ENCODE measurements around the gene PIGZ.

DNA sequence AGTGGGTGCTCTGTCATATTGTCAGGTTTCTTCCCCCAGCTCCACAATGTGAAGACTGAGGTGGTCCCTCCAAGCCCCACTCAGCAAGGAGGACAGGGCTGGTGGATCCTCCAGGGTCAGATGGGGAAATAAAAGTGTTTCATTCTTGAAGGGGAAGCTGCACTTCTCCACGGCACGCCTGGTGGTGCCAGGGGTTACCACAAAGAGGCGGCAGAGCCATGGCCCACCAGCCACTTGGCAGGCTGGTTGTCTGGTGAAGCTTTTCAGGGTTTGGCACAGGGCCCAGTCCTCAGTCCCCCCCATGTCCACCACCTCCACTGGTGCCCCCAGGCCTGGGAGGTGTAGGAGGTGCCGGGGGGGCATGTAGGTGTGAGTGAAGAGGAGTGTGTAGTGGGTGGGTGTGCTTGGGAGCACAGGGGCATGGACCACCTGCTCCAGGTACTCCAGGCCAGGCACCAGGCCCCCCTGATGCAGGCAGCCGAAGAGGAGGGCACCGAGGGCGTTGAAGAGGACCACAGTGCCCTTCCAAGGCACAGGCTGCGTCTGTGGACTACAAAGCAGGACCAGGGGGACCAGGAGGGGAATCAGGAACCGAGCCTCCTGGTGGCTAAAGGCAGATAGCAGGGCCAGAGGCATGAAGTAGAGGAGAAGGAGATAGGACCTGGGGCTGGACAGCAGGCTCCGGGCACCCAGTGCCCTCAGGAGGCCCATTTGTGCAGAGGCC, 21.3 kb downstream of the PIGZ start:
- TF ChIP-seq, protein P1, sequence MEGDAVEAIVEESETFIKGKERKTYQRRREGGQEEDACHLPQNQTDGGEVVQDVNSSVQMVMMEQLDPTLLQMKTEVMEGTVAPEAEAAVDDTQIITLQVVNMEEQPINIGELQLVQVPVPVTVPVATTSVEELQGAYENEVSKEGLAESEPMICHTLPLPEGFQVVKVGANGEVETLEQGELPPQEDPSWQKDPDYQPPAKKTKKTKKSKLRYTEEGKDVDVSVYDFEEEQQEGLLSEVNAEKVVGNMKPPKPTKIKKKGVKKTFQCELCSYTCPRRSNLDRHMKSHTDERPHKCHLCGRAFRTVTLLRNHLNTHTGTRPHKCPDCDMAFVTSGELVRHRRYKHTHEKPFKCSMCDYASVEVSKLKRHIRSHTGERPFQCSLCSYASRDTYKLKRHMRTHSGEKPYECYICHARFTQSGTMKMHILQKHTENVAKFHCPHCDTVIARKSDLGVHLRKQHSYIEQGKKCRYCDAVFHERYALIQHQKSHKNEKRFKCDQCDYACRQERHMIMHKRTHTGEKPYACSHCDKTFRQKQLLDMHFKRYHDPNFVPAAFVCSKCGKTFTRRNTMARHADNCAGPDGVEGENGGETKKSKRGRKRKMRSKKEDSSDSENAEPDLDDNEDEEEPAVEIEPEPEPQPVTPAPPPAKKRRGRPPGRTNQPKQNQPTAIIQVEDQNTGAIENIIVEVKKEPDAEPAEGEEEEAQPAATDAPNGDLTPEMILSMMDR (IDR thresholded peaks at IDR 0.05), result no peak
- no peak for TF ChIP-seq POLR2A (IDR thresholded peaks at IDR 0.05)
